ENCODE results near the gene SLC2A13.
A peak's percentile ranks its signal among the peaks of the same experiment; 100 is the strongest.
"Not testable (repeated sequence)": the region's sequence is repeated elsewhere in the genome, so short reads cannot be mapped to it uniquely, and the experiment has no call there.

SLC2A13 gene

GRCh38 chr12:40034712-40035111 is 71.2 kb downstream of the SLC2A13 start:
- DNase-seq (ENCODE audit: low read depth): no peak

- no peak for DNase-seq (ENCODE audit: low read depth)
Observed at GRCh38 chr12:40034156-40034555, 71.7 kb downstream of the SLC2A13 start.

GRCh38 chr12:40033242-40033630 is 72.6 kb downstream of the SLC2A13 start:
- DNase-seq (ENCODE audit: low read depth): no peak

GRCh38 chr12:40032433-40033241 is 73.2 kb downstream of the SLC2A13 start:
- DNase-seq (ENCODE audit: low read depth): no peak

GRCh38 chr12:40031965-40032364 is 73.9 kb downstream of the SLC2A13 start:
- DNase-seq (ENCODE audit: low read depth): no peak

GRCh38 chr12:40030970-40031369 is 74.9 kb downstream of the SLC2A13 start:
- not testable (repeated sequence) for DNase-seq (ENCODE audit: low read depth)

- DNase-seq (ENCODE audit: low read depth): no peak
Observed at GRCh38 chr12:40028296-40028695, 77.6 kb downstream of the SLC2A13 start.

- DNase-seq (ENCODE audit: low read depth): no peak
Observed at GRCh38 chr12:40022850-40023249, 83.0 kb downstream of the SLC2A13 start.

GRCh38 chr12:40020261-40020691 is 85.6 kb downstream of the SLC2A13 start:
- no peak for DNase-seq (ENCODE audit: low read depth)

- no peak for DNase-seq (ENCODE audit: low read depth)
Observed at GRCh38 chr12:40017488-40017887, 88.4 kb downstream of the SLC2A13 start.

- no peak for DNase-seq (ENCODE audit: low read depth)
Observed at GRCh38 chr12:40016980-40017379, 88.9 kb downstream of the SLC2A13 start.

GRCh38 chr12:40015881-40016280 is 90.0 kb downstream of the SLC2A13 start:
- DNase-seq (ENCODE audit: low read depth): no peak

GRCh38 chr12:40015345-40015744 is 90.5 kb downstream of the SLC2A13 start:
- no peak for DNase-seq (ENCODE audit: low read depth)

GRCh38 chr12:40013847-40014246 is 92.0 kb downstream of the SLC2A13 start:
- no peak for DNase-seq (ENCODE audit: low read depth)

- DNase-seq (ENCODE audit: low read depth): no peak
Observed at GRCh38 chr12:40013292-40013691, 92.6 kb downstream of the SLC2A13 start.

- DNase-seq (ENCODE audit: low read depth): no peak
Observed at GRCh38 chr12:40012711-40013110, 93.2 kb downstream of the SLC2A13 start.

- DNase-seq (ENCODE audit: low read depth): no peak
Observed at GRCh38 chr12:40011775-40012129, 94.1 kb downstream of the SLC2A13 start.

- peak; percentile 28 for DNase-seq (ENCODE audit: low read depth)
Observed at GRCh38 chr12:40010899-40011774, 94.7 kb downstream of the SLC2A13 start.

GRCh38 chr12:40002178-40003169 is 103.4 kb downstream of the SLC2A13 start:
- DNase-seq (ENCODE audit: low read depth): no peak

GRCh38 chr12:40001406-40001805 is 104.5 kb downstream of the SLC2A13 start:
- DNase-seq (ENCODE audit: low read depth): no peak

- no peak for DNase-seq (ENCODE audit: low read depth)
Observed at GRCh38 chr12:40000884-40001283, 105.0 kb downstream of the SLC2A13 start.

- no peak for DNase-seq (ENCODE audit: low read depth)
Observed at GRCh38 chr12:39993268-39993667, 112.6 kb downstream of the SLC2A13 start.

Measured in GM04503 (cell line).